Activated B cell treated with CpG ODN at 0.5 μM for 24 hours (primary cell): Measurements from ENCODE around the gene RPRD1B. TPM values are rescaled to one million over a fixed set of nuclear protein-coding genes. Genes with fewer than 3 reads are reported as not detected.

ENCODE experiments used
- ATAC-seq: fragments of 200-7000 bp; cut with Tn5 transposase; one replicate; pipeline ENCODE4 v1.10.0; 2021; ENCODE audit warnings: low read depth, mild to moderate bottlenecking, moderate library complexity
- CTCF ChIA-PET: fragments of 350-600 bp; sonication (Branson Sonifier 250); formaldehyde crosslinking; loops from one replicate; lab custom pipeline; 2021; ENCODE audit warnings: antibody characterized with exemption; lab: Charles Lee
- POLR2A ChIA-PET: fragments of 350-600 bp; sonication (Branson Sonifier 250); formaldehyde crosslinking; loops from one replicate; lab custom pipeline; 2021; ENCODE audit warnings: antibody characterized with exemption; lab: Charles Lee
- DNase-seq: peaks from one replicate; pipeline ENCODE4 v3.0.0; 2022
- H3K27ac Mint-ChIP-seq: one replicate; pipeline ENCODE4 v1.8.0; 2020; ENCODE audit warnings: mixed read lengths
- H3K27me3 Mint-ChIP-seq: one replicate; pipeline ENCODE4 v1.8.0; 2021; ENCODE audit warnings: mixed read lengths
- H3K36me3 Mint-ChIP-seq: one replicate; pipeline ENCODE4 v1.8.0; 2021; ENCODE audit warnings: low read depth, mixed read lengths
- H3K4me1 Mint-ChIP-seq: one replicate; pipeline ENCODE4 v1.8.0; 2021; ENCODE audit warnings: mixed read lengths
- H3K4me3 Mint-ChIP-seq: one replicate; pipeline ENCODE4 v1.8.0; 2020; ENCODE audit warnings: mild to moderate bottlenecking, mixed read lengths
- H3K9me3 Mint-ChIP-seq: one replicate; pipeline ENCODE4 v1.8.0; 2020; ENCODE audit warnings: mixed read lengths
- CTCF ChIP-seq: fragments of 200-600 bp; IDR thresholded peaks from one replicate; pipeline ENCODE4 v1.8.0; 2022; ENCODE audit warnings: antibody characterized with exemption, mild to moderate bottlenecking
- intact Hi-C: fragments of 100-400 bp; cut with micrococcal nuclease; formaldehyde crosslinking; loops from one replicate; pipeline ENCODE4 v1.15.1; 2024
- total RNA-seq: library from RNA; stranded (reverse); gene quantifications from 2 replicates; pipeline ENCODE4 v1.2.3, GENCODE V29; 2022

Gene RPRD1B
- total RNA-seq, 1 donor from 2014 or later: 38.4 TPM

DNA sequence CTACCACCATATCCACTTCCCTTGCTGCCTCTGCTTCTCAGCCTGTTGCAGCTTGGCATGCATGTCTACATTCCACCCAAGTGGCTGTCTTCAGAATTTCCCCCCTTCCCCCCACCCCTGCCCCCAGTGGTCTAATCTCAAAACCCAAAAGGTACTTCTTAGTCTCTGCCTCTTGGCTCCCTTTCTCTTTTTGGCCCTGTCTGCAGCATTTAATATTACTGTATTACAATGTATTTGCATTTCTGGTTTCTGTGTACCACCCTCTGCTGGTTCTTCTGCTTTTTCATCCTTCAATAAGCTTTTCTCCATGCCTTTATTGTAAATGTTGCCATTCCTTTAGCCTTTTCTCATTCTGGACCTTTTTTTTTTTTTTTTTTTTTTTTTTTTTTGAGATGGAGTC, 43.0 kb downstream of the RPRD1B start:
- peak overlapping the region; percentile 8 for H3K4me3 Mint-ChIP-seq
- ATAC-seq (peak; percentile 79), DNase-seq (no peak)
- peaks cover 82% of the 10 kb centered on the region for H3K4me1 Mint-ChIP-seq
- no peak for TF ChIP-seq CTCF
- H3K9me3 Mint-ChIP-seq: no peaks in the 10 kb centered on the region
- H3K27me3 Mint-ChIP-seq: no peaks in the 10 kb centered on the region
- H3K27ac Mint-ChIP-seq: peak overlapping the region; percentile 68
- ChIA-PET POLR2A (interaction anchor here (0.6 to 8.4 kb wide), 10 partner anchors 9 to 145 kb away, joined by 3 to 149 read pairs (median 6); partner anchors contain the start of genes RPRD1B and TTI1), CTCF (interaction anchor here (0.7 to 8.3 kb wide), 8 partner anchors 9 to 145 kb away, joined by 3 to 101 read pairs (median 46); partner anchors contain the start of gene TGM2)
- H3K36me3 Mint-ChIP-seq: peaks cover 76% of the 10 kb centered on the region
- intact Hi-C loops: loop anchor here (1.0 kb wide), 1 partner anchor 18 kb away; no protein-coding TSS in a partner anchor

GRCh38 chr20:38078084-38078483, 44.5 kb downstream of the RPRD1B start:
- ChIA-PET CTCF (interaction anchor here (1.1 to 8.3 kb wide), 5 partner anchors 16 to 143 kb away, joined by 3 to 101 read pairs (median 40); partner anchors contain the start of gene TGM2), POLR2A (interaction anchor here (0.5 to 8.4 kb wide), 2 partner anchors 14 to 75 kb away, joined by 4 to 149 read pairs; no protein-coding TSS in a partner anchor)
- intact Hi-C loops: no loop called here
- ATAC-seq: no peak
- peak overlapping the region; percentile 74 for H3K27ac Mint-ChIP-seq
- peaks cover 73% of the 10 kb centered on the region for H3K36me3 Mint-ChIP-seq
- peaks cover 85% of the 10 kb centered on the region for H3K4me1 Mint-ChIP-seq
- no peak for TF ChIP-seq CTCF
- H3K9me3 Mint-ChIP-seq: no peaks in the 10 kb centered on the region
- no peak for DNase-seq
- no peak overlapping the region for H3K4me3 Mint-ChIP-seq
- H3K27me3 Mint-ChIP-seq: no peaks in the 10 kb centered on the region

DNA sequence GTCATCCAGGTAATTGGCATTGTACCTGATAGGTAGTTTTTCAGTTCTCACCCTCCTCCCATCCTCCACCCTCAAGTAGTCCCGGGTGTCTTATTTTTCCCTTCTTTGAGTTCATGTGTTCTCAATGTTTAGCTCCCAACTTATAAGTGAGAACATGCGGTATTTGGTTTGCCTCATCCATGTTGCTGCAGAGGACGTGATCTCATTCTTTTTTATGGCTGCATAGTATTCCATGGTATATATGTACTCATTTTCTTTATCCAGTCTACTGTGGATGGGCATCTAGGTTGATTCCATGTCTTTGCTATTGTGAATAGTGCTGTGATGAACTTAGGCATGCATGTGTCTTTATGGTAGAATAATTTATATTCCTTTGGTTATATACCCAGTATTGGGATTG, 45.8 kb downstream of the RPRD1B start:
- no peak for TF ChIP-seq CTCF
- Mint-ChIP-seq H3K9me3 (no peaks in the 10 kb centered on the region), H3K27me3 (no peaks in the 10 kb centered on the region), H3K36me3 (peaks cover 73% of the 10 kb centered on the region), H3K4me3 (no peak overlapping the region), H3K4me1 (peaks cover 76% of the 10 kb centered on the region), H3K27ac (peak overlapping the region; percentile 74)
- ChIA-PET CTCF (interaction anchor here (0.9 to 8.3 kb wide), 4 partner anchors 14 to 142 kb away, joined by 3 to 101 read pairs (median 3); no protein-coding TSS in a partner anchor), POLR2A (interaction anchor here (1.0 to 8.4 kb wide), 2 partner anchors 12 to 46 kb away, joined by 3 to 149 read pairs; partner anchors contain the start of genes RPRD1B and TTI1)
- DNase-seq: no peak
- intact Hi-C loops: no loop called here
- no peak for ATAC-seq

DNA sequence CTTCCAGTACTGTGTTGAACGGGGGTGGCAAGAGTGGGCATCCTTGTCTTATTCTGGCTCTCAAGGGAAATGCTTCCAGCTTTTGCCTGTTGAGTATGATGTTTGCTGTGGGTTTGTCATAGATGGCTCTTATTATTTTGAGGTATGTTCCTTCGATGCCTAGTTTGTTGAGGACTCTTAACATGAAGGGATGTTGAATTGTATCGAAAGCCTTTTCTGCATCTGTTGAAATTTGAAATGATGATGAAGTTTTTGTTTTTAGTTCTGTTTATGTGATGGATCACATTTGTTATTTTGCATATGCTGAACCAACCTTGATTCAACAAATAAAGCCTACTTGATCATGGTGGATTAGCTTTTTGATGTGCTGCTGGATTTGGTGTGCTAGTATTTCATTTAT, 48.0 kb downstream of the RPRD1B start:
- Mint-ChIP-seq H3K4me1 (peaks cover 53% of the 10 kb centered on the region), H3K36me3 (peaks cover 80% of the 10 kb centered on the region), H3K27ac (peak overlapping the region; percentile 65), H3K27me3 (no peaks in the 10 kb centered on the region), H3K9me3 (no peaks in the 10 kb centered on the region), H3K4me3 (no peak overlapping the region)
- ChIA-PET CTCF (interaction anchor here (1.0 to 1.3 kb wide), 2 partner anchors 8 to 12 kb away, joined by 3 to 5 read pairs; no protein-coding TSS in a partner anchor), POLR2A (interaction anchor here (0.5 to 8.4 kb wide), 3 partner anchors 8 to 106 kb away, joined by 3 to 149 read pairs (median 3); no protein-coding TSS in a partner anchor)
- ATAC-seq (no peak), DNase-seq (no peak)
- no peak for TF ChIP-seq CTCF
- intact Hi-C loops: no loop called here

DNA sequence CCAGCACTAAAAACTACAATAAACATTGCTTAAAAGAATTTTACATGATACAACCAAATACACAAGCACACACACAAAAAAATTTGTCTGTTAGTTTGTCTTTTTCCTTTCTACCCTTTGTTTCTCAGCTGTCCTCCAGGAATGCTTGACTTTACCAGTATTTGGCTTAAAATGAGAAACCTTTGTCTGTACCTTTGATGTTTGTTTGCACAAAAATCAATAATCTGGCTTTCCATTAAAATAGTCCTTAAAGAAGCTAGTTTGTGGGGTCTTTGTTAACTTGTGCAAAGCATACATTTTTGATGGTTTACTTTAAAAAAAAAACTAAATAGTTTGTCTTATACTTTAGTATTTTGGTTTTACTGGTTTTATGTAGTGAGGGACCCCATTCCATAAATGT, 49.3 kb downstream of the RPRD1B start:
- POLR2A ChIA-PET: interaction anchor here (0.9 to 8.4 kb wide), 2 partner anchors 9 kb away, joined by 3 to 149 read pairs; no protein-coding TSS in a partner anchor
- H3K9me3 Mint-ChIP-seq: no peaks in the 10 kb centered on the region
- no peak overlapping the region for H3K4me3 Mint-ChIP-seq
- intact Hi-C loops: no loop called here
- no peak for ATAC-seq
- no peak for DNase-seq
- peaks cover 84% of the 10 kb centered on the region for H3K36me3 Mint-ChIP-seq
- CTCF ChIA-PET: interaction anchor here (0.7 to 2.5 kb wide), 3 partner anchors 9 to 84 kb away, joined by 4 to 8 read pairs (median 6); no protein-coding TSS in a partner anchor
- peaks cover 44% of the 10 kb centered on the region for H3K4me1 Mint-ChIP-seq
- no peak for TF ChIP-seq CTCF
- no peaks in the 10 kb centered on the region for H3K27me3 Mint-ChIP-seq
- H3K27ac Mint-ChIP-seq: no peak overlapping the region
